HS-27A (cell line): ENCODE results near the gene ATP6V0C.
A peak's percentile ranks its signal among the peaks of the same experiment; 100 is the strongest.

Experiments used
- DNase-seq: peaks from one replicate; pipeline ENCODE4 v3.0.0-alpha.2; 2012; ENCODE audit warnings: low read depth, missing footprints

The ATP6V0C gene

DNA sequence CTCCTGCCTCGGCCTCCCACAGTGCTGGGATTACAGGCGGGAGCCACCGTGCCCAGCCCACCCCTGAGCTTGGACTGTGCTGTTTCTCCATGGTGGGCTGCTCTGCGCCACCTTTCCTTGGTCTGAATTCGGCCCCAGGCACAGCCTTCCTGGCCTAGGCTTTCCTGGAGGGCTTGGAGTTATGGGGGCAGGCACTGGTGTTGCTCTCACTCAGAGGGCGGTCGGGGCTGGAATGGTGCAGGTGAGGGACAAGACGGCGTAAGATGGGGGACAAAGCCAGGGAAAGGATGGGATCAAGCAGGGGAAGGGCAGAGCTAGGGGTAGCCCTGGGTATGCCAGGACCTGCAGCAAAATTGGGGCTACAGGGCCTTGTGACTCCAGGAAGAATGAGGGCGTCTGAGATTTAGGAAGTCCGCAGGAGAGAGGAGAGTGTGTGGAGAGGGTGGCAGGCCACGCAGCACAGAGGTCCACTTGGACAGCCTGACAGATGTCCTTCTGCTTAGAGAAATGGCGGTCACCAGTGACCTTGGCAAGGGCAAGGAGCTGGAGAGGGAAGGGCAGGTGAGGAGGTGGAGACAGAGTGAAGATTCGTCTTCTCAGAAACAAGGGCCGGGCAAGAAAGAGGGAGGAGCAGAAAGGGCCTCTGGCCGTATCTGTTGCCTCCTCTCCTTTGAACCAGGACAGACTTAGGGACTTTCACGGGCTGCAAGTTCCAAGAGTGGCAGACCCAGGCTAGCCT lies 1.6 kb upstream of the ATP6V0C start:
- no peak for DNase-seq

DNA sequence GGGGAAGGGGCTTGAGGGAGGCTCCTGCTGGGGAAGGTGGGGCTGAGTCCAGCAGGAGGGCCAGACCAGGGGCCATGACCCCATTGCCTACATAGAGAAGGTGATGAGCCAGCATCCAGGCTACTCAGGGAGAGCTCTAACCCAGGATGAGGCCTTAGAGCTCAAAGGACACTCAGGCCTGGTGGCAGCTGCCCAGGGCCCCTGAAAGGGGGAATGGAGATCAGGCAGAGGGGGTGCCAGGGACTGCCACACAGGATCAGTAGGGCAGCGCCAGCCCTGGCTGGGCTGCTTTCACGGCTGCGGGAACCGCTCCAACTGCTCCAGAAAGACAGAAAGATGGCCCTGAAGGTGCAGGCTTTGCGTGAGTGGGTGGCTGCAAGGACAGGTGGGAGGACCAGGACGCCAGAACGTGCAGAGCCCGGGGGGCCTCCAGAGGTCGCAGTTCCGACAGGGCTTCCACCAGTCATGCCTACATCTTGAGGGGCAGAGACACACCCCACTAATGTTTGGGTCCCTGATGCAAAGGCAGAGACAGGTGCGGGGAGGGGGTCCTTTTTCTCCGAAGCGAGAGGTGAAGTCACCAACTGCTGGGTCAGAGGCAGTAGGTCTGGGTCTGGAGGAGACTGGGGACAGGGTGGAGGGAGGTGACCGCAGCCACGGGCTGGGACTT lies 882 bp upstream of the ATP6V0C start:
- DNase-seq: no peak

DNA sequence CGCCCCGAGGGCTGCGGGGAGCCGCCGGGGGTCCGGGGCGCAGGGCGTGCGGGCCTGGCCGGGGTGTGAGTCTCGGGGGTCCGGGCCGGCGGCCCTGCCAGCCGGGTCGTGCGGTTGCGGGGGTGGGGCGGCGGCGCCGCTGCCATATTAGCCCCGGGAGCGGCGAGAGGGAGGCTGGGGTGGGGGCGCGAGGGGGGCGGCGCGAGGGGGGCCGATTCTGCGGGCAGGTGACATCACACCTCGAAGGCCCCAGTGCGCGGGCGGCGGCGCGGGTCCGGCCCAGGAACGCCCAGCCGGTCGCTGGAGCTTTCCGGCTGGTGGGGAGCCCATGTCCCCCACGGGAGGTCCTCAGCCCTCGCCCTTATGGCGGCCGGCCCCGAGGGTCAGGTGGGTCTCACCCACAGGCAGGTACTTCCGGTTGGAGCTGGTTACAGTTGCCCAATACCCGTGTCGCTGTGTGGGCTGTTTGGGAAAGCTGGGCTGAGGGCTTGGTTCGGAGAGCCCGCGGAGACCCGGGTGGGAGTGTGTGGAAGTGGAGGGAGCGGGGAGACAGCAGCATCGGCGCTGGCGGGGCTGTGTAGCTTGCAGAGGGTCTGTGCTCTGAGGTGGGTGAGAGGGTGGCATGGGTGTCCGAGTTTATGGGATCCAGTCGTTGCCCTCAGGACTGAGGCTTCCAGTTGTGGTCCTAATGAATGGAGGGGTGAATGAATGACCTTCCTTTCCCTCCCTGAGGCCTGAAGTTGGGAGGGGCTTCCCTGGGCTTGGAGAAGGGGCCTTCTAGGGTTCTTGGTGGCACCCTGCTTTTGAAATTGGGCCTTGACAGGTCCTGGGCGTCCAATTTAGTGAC lies 804 bp downstream of the ATP6V0C start:
- no peak for DNase-seq

DNA sequence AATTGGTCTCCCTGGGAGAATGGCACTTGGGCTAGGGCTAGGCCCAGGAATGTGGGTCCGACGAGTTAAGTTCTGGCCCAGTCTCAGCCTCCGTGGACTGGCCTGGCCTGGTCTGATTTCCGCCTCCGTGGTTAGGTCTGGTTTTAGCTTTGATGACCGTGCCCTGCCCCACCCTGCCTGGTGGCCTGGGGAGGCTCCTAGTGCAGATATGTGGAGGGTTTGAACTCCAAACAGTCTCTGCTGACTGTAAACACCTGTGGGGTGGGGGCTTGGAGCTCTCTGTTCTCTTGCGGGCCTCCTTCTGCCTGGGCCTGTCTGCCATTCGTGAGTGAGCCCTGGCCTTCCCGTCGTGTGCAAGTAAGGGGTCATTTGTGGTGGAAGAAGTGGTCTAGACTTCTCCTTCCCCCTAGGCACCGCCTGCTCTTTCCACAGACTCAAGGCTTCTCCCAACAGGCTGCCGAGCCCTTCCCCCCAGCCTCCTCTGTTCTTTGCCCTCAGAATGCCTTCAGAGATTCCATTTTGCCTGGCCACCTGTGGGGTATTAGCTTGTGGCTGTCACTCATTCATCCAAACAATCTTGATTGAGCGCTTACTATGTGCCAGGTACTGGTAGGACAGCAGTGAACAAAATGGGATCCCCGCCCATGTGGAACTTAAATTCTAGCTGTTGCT lies 1.6 kb downstream of the ATP6V0C start:
- DNase-seq: no peak

- DNase-seq: no peak
Observed at GRCh38 chr16:2516391-2517240, 2.9 kb downstream of the ATP6V0C start.

DNA sequence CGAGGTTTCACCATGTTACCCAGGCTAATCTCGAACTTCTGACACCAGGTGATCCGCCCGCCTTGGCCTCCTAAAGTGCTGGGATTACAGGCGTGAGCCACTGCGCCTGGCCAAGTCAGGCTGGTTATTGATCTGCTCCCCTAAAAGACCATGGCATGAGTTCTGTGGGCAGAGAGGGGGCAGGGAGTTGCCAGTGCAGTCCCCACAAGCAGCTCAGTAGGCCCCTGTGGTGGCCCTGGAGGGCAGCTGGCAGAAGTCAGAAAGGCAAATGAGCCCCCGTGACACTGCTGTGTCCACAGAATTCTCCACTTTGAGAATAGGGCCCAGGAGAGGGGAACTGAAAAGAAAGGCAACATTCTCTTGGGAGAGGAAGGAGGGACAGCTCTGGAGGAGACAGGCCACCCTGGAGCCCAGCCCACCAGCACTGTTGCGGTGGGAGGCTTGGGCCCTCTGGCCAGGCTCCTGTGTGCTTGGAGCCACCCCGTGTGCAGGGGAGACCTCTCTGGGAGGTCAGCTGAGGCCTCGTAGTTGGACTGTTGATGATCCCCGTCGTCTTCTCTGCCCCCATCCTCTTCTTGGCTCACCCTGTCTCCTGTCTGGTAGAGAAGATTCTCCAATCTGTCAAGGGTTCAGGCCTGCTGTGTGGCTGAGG lies 4.3 kb downstream of the ATP6V0C start:
- DNase-seq: no peak

DNA sequence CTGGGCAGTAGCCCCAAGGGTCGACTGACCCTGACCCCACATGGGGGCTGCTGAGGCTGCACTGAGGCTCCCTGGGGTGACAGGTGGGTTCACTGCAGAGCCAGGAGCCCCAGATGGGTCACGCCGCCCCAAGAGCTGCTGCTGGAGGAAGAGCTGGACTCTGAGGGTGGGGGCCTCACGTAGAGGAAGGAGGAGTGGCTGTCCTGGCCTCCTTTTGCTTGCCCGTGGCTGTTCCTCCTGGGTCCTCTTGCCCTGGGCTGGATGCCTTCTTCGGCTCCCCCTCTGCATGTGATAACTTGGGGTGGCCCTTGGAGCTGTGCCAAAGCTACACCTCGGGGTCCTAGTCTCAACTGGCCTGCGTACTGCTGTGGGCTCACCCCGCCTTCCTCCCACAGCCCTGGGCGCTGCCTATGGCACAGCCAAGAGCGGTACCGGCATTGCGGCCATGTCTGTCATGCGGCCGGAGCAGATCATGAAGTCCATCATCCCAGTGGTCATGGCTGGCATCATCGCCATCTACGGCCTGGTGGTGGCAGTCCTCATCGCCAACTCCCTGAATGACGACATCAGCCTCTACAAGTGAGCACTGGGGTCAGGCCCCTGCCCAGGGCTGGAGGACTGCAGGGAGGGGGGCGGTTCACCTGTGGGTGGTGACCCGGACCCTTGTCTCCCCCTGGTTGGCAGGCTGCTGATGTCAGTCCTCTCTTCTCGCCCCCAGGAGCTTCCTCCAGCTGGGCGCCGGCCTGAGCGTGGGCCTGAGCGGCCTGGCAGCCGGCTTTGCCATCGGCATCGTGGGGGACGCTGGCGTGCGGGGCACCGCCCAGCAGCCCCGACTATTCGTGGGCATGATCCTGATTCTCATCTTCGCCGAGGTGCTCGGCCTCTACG lies 5.3 kb downstream of the ATP6V0C start:
- DNase-seq: no peak

DNA sequence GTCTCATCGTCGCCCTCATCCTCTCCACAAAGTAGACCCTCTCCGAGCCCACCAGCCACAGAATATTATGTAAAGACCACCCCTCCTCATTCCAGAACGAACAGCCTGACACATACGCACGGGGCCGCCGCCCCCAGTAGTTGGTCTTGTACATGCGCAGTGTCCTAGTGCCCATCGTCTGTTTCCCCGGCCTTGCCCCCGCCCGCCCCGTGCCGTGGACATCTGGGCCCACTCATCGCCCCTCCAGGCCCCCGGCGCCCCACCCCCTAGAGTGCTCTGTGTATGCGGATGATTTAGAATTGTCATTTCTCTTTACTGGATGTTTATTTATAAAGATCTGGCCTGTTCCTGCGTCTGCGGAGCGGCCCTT lies 5.9 kb downstream of the ATP6V0C start:
- DNase-seq: no peak

GRCh38 chr16:2520097-2520783 lies 6.5 kb downstream of the ATP6V0C start, which contains the start of gene AMDHD2:
AMDHD2 (plus strand) TSS chr16:2520371; CDS start chr16:2520459, 88 bp downstream.
- DNase-seq: peak; percentile 51

- no peak for DNase-seq
Observed at GRCh38 chr16:2520784-2521531, 7.2 kb downstream of the ATP6V0C start.

GRCh38 chr16:2523801-2524231 lies 10.1 kb downstream of the ATP6V0C start:
- no peak for DNase-seq

- no peak for DNase-seq
Observed at GRCh38 chr16:2524339-2524938, 10.7 kb downstream of the ATP6V0C start.

DNA sequence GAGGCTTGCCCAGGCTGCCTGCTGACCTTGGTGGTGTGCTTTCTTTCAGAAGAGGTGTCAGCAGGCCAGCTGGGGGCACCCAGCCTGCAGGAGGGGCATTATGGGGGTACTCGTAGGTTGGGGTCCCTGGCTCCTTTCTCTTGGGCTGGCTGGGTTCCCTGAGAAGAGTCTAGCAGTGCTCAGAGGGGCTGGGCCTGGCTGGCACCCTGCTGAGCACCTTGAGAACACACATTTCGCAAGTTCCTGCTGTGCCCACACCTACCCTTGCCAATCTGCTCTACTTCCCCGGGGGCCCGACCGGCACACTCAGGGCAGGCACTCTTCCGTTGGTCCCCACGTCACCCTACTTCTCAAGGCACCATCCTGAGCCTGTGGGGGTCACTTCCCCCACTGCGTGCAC lies 12.4 kb downstream of the ATP6V0C start:
- no peak for DNase-seq

GRCh38 chr16:2527071-2527783 lies 13.5 kb downstream of the ATP6V0C start:
- no peak for DNase-seq

- DNase-seq: no peak
Observed at GRCh38 chr16:2527784-2528100, 14.0 kb downstream of the ATP6V0C start.

DNA sequence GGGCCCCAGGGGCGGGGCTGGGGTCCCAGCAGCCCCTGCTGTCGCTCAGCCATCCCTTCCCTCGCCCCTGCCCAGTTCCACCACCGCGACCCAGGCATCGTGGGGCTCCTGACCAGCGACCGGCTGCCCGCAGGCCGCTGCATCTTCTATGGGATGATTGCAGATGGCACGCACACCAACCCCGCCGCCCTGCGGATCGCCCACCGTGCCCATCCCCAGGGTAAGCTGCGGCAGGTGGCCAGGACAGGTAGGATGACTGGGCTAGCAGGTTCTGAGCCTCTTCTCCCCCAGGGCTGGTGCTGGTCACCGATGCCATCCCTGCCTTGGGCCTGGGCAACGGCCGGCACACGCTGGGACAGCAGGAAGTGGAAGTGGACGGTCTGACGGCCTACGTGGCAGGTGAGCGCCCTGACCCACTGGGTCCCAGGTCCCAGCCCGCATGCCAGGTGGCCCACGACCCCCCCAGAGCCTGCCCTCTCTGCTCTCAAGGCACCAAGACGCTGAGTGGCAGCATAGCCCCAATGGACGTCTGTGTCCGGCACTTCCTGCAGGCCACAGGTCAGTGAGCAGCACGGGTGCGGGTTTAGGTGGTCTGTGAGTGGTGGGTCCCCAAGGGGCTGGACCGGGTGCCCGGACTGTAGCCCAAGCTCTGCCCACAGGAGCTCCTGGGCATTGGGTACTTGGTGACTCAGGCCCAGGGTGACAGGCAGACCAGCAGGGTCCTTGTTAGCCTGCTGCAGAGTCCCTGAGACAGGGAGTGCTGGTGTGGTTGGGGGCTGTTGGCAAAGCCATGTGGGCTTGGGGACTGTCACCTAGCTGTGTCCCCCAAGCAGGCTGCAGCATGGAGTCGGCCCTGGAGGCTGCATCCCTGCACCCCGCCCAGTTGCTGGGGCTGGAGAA lies 14.7 kb downstream of the ATP6V0C start:
- no peak for DNase-seq
